Measurements from ENCODE around the gene C1orf56. TPM values are rescaled to one million over a fixed set of nuclear protein-coding genes. Genes with fewer than 3 reads are reported as not detected.

The C1orf56 gene
- total and polyA plus RNA-seq, 2 of the 13 experiments (the other 11 are each of a cell fraction or from before 2014, with no cell fraction given) = 1.5 to 3.2 TPM

GRCh38 chr1:151001602-151002001 lies 45.9 kb upstream of the C1orf56 start:
- Histone ChIP-seq H3K36me3 (replicated peaks in 1 of 2; ENCODE audit: control insufficient read depth in 1 of 2, insufficient read depth in 2 of 2, low read length in 2 of 2) (peaks cover 10 to 34% of the 10 kb centered on the region in 2 experiments; a peak in 4 of 5 replicates), H4K20me1 (ENCODE audit: insufficient read depth, low read length) (no peaks in the 10 kb centered on the region), H3K4me3 (replicated peaks in 1 of 3; ENCODE audit: insufficient read depth in 1 of 3, low read depth in 2 of 3, low read length in 3 of 3) (no peak overlapping the region), H3K9ac (ENCODE audit: insufficient read depth, low read depth, low read length) (no peak overlapping the region), H3K4me2 (ENCODE audit: low read depth, low read length) (no peak overlapping the region), H3K4me1 (ENCODE audit: insufficient read depth, low read length) (peaks cover 53% of the 10 kb centered on the region), H2AFZ (ENCODE audit: low read length) (no peak overlapping the region), H3K79me2 (ENCODE audit: insufficient read depth, low read length) (peaks cover 15% of the 10 kb centered on the region), H3K27ac (ENCODE audit: extremely low read length, insufficient read depth, low read length) (no peak overlapping the region), H3K27me3 (ENCODE audit: control insufficient read depth in 1 of 2, insufficient read depth in 2 of 2, low read length in 2 of 2) (no peaks in the 10 kb centered on the region), H3K9me3 (ENCODE audit: low read length) (no peaks in the 10 kb centered on the region)
- POLR2A ChIA-PET = interaction anchor here (2.0 to 9.1 kb wide), 3 partner anchors 20 to 30 kb away, joined by 5 to 150 read pairs (median 8); partner anchors contain the start of gene ANXA9
- DNase-seq (ENCODE audit: low spot score) (no peak), FAIRE-seq (no peak), ATAC-seq (no peak)
- no TSS peak for BruUV-seq (replicated peaks)
- CTCF ChIA-PET (ENCODE audit: low intra/inter-chr PET ratio, low total read pairs) = no interaction called here
- in situ Hi-C loops (cut with HindIII; ENCODE audit: extremely low pct_ligation_motif_present, low pct_unique_long_range_greater_than_20kb) (no loop called here), intact Hi-C loops (cut with micrococcal nuclease; ENCODE audit: unreplicated experiment) (no loop called here)
- TF ChIP-seq BCLAF1 (IDR thresholded peaks at IDR 0.05) (no peak), RFX3 (CRISPR knock-in tag; IDR thresholded peaks at IDR 0.05) (no peak), HNRNPLL (IDR thresholded peaks at IDR 0.05; ENCODE audit: low read depth, low read length, poor library complexity, severe bottlenecking) (no peak), HINFP (CRISPR knock-in tag; IDR thresholded peaks at IDR 0.05; ENCODE audit: low read depth) (no peak), ZNF614 (CRISPR knock-in tag; IDR thresholded peaks at IDR 0.05; ENCODE audit: borderline replicate concordance) (no peak), TRIM22 (IDR thresholded peaks at IDR 0.05) (no peak), ZNF572 (CRISPR knock-in tag; IDR thresholded peaks at IDR 0.05) (no peak), ARHGAP35 (CRISPR knock-in tag; IDR thresholded peaks at IDR 0.05; ENCODE audit: borderline replicate concordance) (no peak), ISX (CRISPR knock-in tag; conservative IDR thresholded peaks at IDR 0.05) (no peak), RFX1 (IDR thresholded peaks at IDR 0.05) (no peak), CREBL2 (CRISPR knock-in tag; IDR thresholded peaks at IDR 0.05; ENCODE audit: borderline replicate concordance) (no peak), ZNF772 (CRISPR knock-in tag; IDR thresholded peaks at IDR 0.05) (no peak)
- WGBS (ENCODE audit: low lambda C conversion rate) = 96% methylated on average over 4 of the region's 4 CpGs
